ENCODE data around the gene LEFTY2.

Gene LEFTY2

GRCh38 chr1:225892307-225892706 lies 48.7 kb downstream of the LEFTY2 start:
- no peak for ATAC-seq (ENCODE audit: low read depth)
- no peak for DNase-seq (ENCODE audit: low spot score)
- Histone ChIP-seq H3K9me3 (ENCODE audit: severe bottlenecking) (no peaks in the 10 kb centered on the region), H3K4me3 (ENCODE audit: severe bottlenecking) (no peak overlapping the region), H3K27ac (ENCODE audit: poor library complexity, severe bottlenecking) (no peak overlapping the region), H3K36me3 (ENCODE audit: low read depth) (no peaks in the 10 kb centered on the region), H3K27me3 (ENCODE audit: insufficient read depth, poor library complexity, severe bottlenecking) (no peaks in the 10 kb centered on the region), H3K4me1 (ENCODE audit: insufficient read depth, poor library complexity, severe bottlenecking) (peaks cover 4% of the 10 kb centered on the region)
- TF ChIP-seq CTCF (IDR thresholded peaks at IDR 0.05; ENCODE audit: poor library complexity, severe bottlenecking) = no peak

- DNase-seq (ENCODE audit: low spot score) = no peak
- Histone ChIP-seq H3K9me3 (ENCODE audit: severe bottlenecking) (no peaks in the 10 kb centered on the region), H3K36me3 (ENCODE audit: low read depth) (no peaks in the 10 kb centered on the region), H3K4me1 (ENCODE audit: insufficient read depth, poor library complexity, severe bottlenecking) (no peaks in the 10 kb centered on the region), H3K4me3 (ENCODE audit: severe bottlenecking) (no peak overlapping the region), H3K27ac (ENCODE audit: poor library complexity, severe bottlenecking) (no peak overlapping the region), H3K27me3 (ENCODE audit: insufficient read depth, poor library complexity, severe bottlenecking) (no peaks in the 10 kb centered on the region)
- ATAC-seq (ENCODE audit: low read depth) = no peak
- TF ChIP-seq CTCF (IDR thresholded peaks at IDR 0.05; ENCODE audit: poor library complexity, severe bottlenecking) = no peak
These were observed 49.6 kb downstream of the LEFTY2 start for GRCh38 chr1:225891229-225891972.

- Histone ChIP-seq H3K27me3 (ENCODE audit: insufficient read depth, poor library complexity, severe bottlenecking) (no peaks in the 10 kb centered on the region), H3K4me1 (ENCODE audit: insufficient read depth, poor library complexity, severe bottlenecking) (no peaks in the 10 kb centered on the region), H3K27ac (ENCODE audit: poor library complexity, severe bottlenecking) (no peak overlapping the region), H3K36me3 (ENCODE audit: low read depth) (no peaks in the 10 kb centered on the region), H3K9me3 (ENCODE audit: severe bottlenecking) (no peaks in the 10 kb centered on the region), H3K4me3 (ENCODE audit: severe bottlenecking) (no peak overlapping the region)
- DNase-seq (ENCODE audit: low spot score) = no peak
- no peak for ATAC-seq (ENCODE audit: low read depth)
- no peak for TF ChIP-seq CTCF (IDR thresholded peaks at IDR 0.05; ENCODE audit: poor library complexity, severe bottlenecking)
These were observed 50.4 kb downstream of the LEFTY2 start for GRCh38 chr1:225890346-225891228.

- H3K27ac ChIP-seq (ENCODE audit: poor library complexity, severe bottlenecking) = no peak overlapping the region
- DNase-seq (ENCODE audit: low spot score) (no peak), ATAC-seq (ENCODE audit: low read depth) (no peak)
- no peaks in the 10 kb centered on the region for H3K9me3 ChIP-seq (ENCODE audit: severe bottlenecking)
- no peaks in the 10 kb centered on the region for H3K4me1 ChIP-seq (ENCODE audit: insufficient read depth, poor library complexity, severe bottlenecking)
- H3K4me3 ChIP-seq (ENCODE audit: severe bottlenecking) = no peak overlapping the region
- TF ChIP-seq CTCF (IDR thresholded peaks at IDR 0.05; ENCODE audit: poor library complexity, severe bottlenecking) = no peak
- no peaks in the 10 kb centered on the region for H3K36me3 ChIP-seq (ENCODE audit: low read depth)
- no peaks in the 10 kb centered on the region for H3K27me3 ChIP-seq (ENCODE audit: insufficient read depth, poor library complexity, severe bottlenecking)
These were observed 51.3 kb downstream of the LEFTY2 start for GRCh38 chr1:225889743-225890142.

Measured in RWPE2 (cell line).